GM12801 (cell line): ENCODE data around the gene KCNH6.

ENCODE experiments used
- TF ChIP-seq, protein P1 (sequence below): IDR thresholded peaks from one replicate; pipeline ENCODE4 v1.5.1; 2011; ENCODE audit warnings: control low read depth; ENCODE audit not compliant: insufficient read length; ENCODE audit errors: extremely low read depth

The KCNH6 gene

DNA sequence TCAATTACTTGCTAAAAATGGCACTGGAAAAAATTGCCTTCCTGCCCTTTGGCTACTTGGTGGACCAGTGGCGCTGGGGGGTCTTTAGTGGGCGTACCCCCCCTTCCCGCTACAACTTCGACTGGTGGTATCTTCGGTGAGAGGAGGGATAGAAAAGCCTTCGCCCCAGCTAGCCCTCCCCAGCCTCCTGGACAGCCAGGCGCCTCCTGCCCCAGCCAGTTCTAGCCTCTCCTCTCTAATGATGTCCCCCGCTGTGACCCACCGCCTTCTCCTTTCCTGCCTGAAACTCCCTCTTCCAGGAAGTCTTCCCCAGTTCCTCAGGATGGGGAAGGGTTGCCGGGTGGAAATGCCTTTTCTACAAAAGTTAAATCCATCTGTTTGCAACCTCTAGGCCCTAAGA, 40.1 kb upstream of the KCNH6 start:
- TF ChIP-seq, protein P1, sequence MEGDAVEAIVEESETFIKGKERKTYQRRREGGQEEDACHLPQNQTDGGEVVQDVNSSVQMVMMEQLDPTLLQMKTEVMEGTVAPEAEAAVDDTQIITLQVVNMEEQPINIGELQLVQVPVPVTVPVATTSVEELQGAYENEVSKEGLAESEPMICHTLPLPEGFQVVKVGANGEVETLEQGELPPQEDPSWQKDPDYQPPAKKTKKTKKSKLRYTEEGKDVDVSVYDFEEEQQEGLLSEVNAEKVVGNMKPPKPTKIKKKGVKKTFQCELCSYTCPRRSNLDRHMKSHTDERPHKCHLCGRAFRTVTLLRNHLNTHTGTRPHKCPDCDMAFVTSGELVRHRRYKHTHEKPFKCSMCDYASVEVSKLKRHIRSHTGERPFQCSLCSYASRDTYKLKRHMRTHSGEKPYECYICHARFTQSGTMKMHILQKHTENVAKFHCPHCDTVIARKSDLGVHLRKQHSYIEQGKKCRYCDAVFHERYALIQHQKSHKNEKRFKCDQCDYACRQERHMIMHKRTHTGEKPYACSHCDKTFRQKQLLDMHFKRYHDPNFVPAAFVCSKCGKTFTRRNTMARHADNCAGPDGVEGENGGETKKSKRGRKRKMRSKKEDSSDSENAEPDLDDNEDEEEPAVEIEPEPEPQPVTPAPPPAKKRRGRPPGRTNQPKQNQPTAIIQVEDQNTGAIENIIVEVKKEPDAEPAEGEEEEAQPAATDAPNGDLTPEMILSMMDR = no peak

DNA sequence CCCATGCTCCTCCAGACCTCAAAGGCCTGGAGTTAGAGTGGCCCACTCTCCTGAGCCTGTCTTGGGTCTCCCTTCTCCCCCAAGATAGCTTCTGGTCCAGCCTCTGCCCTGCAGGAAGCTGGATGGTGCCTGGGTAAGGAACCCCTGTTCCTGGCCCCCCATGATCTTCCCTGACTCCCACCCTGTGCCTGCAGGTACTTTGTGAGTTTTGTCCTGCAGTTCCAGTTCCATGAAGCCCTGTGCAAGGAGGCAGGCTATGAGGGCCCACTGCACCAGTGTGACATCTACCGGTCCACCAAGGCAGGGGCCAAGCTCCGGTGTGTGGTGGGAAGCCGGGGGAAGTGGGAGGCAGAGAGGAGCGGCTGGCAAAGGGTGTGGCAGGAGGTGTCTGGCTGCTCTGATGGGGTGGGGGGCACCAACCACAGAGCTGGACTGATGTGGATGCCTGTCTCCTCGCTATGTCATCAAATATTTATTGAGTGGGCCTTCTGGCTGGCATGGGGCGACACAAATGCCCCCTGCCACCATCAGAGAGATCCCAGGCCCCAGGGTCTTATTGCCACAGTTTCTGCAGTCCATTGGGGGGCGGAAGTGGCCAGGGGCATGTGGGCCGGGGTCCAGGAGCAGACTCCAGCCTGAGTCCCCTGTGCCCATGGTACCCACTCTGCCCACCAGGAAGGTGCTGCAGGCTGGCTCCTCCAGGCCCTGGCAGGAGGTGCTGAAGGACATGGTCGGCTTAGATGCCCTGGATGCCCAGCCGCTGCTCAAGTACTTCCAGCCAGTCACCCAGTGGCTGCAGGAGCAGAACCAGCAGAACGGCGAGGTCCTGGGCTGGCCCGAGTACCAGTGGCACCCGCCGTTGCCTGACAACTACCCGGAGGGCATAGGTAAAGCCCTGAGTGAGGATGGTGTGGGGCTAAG, 39.2 kb upstream of the KCNH6 start:
- TF ChIP-seq, protein P1 = no peak

DNA sequence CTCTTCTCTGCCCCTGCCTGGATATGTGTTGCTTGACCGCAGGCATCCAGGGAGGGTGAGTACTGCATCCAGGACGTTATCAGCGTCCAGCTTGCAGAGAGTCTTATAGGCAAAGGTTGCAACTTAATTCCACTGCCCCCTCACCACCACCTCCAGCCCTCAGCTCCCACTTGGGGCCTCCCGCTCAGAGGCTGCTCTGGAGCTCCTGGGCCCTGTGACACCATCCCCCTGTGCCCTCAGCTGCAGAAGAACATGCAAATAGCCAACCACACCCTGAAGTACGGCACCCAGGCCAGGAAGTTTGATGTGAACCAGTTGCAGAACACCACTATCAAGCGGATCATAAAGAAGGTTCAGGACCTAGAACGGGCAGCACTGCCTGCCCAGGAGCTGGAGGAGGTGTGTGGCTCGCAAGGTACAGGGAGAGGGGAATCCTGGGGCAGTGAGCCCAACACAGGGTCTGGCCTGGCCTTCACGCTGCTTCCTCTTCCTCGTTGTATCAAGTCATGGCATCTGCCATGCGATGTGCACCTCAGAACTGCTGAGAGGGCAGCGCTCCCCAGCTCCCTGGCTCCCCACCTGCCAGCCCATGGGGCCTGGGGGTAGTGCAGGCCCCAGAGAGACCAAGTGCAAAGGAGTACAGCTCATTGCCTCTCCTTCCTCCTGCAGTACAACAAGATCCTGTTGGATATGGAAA, 36.7 kb upstream of the KCNH6 start:
- TF ChIP-seq, protein P1 = no peak

DNA sequence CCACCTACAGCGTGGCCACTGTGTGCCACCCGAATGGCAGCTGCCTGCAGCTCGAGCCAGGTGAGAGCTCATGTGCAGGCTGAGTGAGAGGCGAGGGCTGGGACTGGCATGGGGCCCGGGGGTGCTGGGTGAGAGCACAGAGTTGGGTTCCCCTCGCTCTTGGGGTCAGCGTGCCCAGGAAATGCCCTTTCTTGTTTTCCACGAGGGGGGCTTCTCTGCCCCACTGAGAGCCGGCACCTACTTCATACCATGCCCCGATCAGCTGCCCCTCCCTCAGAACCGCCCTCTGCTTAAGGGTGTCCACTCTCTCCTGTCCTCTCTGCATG, 36.2 kb upstream of the KCNH6 start:
- TF ChIP-seq, protein P1 = no peak

DNA sequence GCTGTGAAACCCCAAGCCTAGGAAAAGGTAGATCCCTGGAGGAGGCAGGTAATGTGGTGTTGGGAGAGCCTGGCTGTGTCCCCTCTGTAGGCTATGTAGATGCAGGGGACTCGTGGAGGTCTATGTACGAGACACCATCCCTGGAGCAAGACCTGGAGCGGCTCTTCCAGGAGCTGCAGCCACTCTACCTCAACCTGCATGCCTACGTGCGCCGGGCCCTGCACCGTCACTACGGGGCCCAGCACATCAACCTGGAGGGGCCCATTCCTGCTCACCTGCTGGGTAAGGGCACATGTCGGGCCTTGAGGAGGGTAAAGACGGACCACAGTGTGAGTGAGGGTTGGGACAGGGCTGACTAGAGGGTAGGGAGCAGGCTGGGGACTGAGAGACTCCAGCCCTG, 34.3 kb upstream of the KCNH6 start:
- TF ChIP-seq, protein P1 = no peak

DNA sequence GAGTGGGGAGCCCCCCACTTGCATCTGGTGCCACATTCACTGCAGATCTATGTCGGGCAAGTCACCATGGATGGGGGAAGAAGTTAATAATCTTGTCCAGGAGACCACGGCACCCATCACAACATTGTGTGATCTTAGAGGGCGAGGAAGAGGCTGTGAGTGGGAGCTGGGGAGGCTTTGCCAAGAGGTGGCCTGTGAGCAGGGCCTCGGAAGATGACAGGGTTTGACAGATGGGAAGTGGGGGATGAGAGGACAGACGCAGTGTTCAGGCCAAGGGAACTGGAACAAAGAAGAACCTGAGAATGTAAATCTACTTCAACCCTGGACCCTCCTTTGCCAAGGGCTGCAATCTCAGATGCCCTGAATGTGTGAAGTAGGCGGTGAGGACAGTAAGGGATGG, 33.9 kb upstream of the KCNH6 start:
- TF ChIP-seq, protein P1 = no peak

DNA sequence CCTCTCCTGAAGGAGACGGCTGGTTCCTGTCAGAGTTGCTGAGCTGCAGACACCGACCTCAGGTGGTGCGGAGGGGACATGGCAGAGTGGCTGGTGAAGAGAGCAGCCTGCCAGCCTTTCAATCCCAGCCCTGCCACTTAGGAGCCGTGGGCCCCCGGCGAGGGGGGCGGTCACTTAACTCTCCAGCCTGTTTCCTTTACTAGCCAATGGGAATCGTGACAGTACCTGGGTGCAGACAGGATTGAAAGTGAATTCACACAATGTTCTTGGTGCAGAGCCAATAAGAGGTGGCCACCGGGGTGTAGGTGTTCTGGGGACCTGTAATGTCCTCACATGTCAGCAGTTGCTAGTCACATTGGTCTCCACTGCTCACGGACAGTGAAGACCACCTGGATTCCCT, 32.8 kb upstream of the KCNH6 start:
- TF ChIP-seq, protein P1 = no peak
